ENCODE results near the gene EPB41L4B. TPM values are rescaled to one million over a fixed set of nuclear protein-coding genes. Genes with fewer than 3 reads are reported as not detected.

Gene EPB41L4B
- total and polyA plus RNA-seq, 2 of the 4 experiments (the other 2 are of a cell fraction) = 0.36 to 0.54 TPM

- CTCF ChIA-PET = no interaction called here
- no peaks in the 10 kb centered on the region for H3K36me3 ChIP-seq (ENCODE audit: control insufficient read depth, insufficient read depth, low read length)
- no peaks in the 10 kb centered on the region for H4K20me1 ChIP-seq (ENCODE audit: insufficient read depth, low read length)
- H3K4me2 ChIP-seq (ENCODE audit: low read depth, low read length) = no peak overlapping the region
- H3K14ac ChIP-seq (replicated peaks; ENCODE audit: low read depth, low read length) = no peak overlapping the region
- in situ Hi-C loops (cut with MboI; ENCODE audit: low sequenced_read_pairs) = loop anchor here (25.0 kb wide), 2 partner anchors 117 to 242 kb away; no protein-coding TSS in a partner anchor
- H4K8ac ChIP-seq (ENCODE audit: low read depth in 2 of 2, low read length in 2 of 2) = no peak overlapping the region
- BruUV-seq (replicated peaks) = no TSS peak
- intact Hi-C loops (cut with micrococcal nuclease) = no loop called here
- no peak overlapping the region for H3K56ac ChIP-seq (ENCODE audit: extremely low read depth, insufficient read depth, low read length)
- H3K9me3 ChIP-seq (ENCODE audit: control insufficient read depth, insufficient read depth, low read length) = no peaks in the 10 kb centered on the region
- peaks cover 1% of the 10 kb centered on the region; the same call in 1 of the 2 replicates for H3K4me1 ChIP-seq (ENCODE audit: control insufficient read depth, insufficient read depth, low read length)
- dilution Hi-C loops (cut with HindIII; ENCODE audit: low sequenced_read_pairs, unreplicated experiment) = no loop called here
- no peak overlapping the region for H2AK5ac ChIP-seq (ENCODE audit: low read depth, low read length)
- no peak overlapping the region for H2AFZ ChIP-seq (replicated peaks; ENCODE audit: low read length, poor library complexity)
- H3K27ac ChIP-seq (ENCODE audit: insufficient read depth, low read length) = no peak overlapping the region
- no peak overlapping the region for H2BK120ac ChIP-seq (ENCODE audit: low read depth, low read length)
- H3K23ac ChIP-seq (ENCODE audit: low read depth, low read length) = no peak overlapping the region
- no peak overlapping the region for H3K18ac ChIP-seq (ENCODE audit: low read depth, low read length)
- no CpG with 5 or more reads among the region's 3 CpGs for WGBS, 2 experiments (ENCODE audit: extremely low coverage in 2 of 2, insufficient read length in 1 of 2)
- H3K27me3 ChIP-seq (ENCODE audit: control insufficient read depth, insufficient read depth, low read length) = peaks cover 17% of the 10 kb centered on the region
- POLR2A ChIA-PET (ENCODE audit: unreplicated experiment) = no interaction called here
- no peak for ATAC-seq (ENCODE audit: low read depth)
- H3K4ac ChIP-seq (ENCODE audit: low read depth, low read length) = no peak overlapping the region
- H3K9ac ChIP-seq (ENCODE audit: low read depth, low read length) = no peak overlapping the region
- no peaks in the 10 kb centered on the region for H3K79me1 ChIP-seq (ENCODE audit: low read depth in 1 of 2, low read length in 2 of 2)
- no peak overlapping the region for H2BK5ac ChIP-seq (ENCODE audit: low read depth, low read length, poor library complexity, severe bottlenecking)
- H4K91ac ChIP-seq (ENCODE audit: insufficient read depth, low read depth, low read length) = no peak overlapping the region
- no peaks in the 10 kb centered on the region for H3K9me1 ChIP-seq (ENCODE audit: insufficient read depth, low read length)
- no peak overlapping the region for H4K5ac ChIP-seq (ENCODE audit: low read depth, low read length)
- H2BK20ac ChIP-seq (ENCODE audit: low read depth, low read length) = no peak overlapping the region
- TF ChIP-seq ELK1 (IDR thresholded peaks at IDR 0.05; ENCODE audit: borderline replicate concordance, low read depth, low read length) = no peak
- TF ChIP-seq POLR2A (IDR thresholded peaks at IDR 0.05; ENCODE audit: low read depth, low read length) = no peak
- TF ChIP-seq USF2 (IDR thresholded peaks at IDR 0.05; ENCODE audit: low read depth, low read length) = no peak
- no peak for DNase-seq
- H2AK9ac ChIP-seq (replicated peaks; ENCODE audit: low read depth, low read length, poor library complexity) = no peak overlapping the region
- H3K4me3 ChIP-seq (ENCODE audit: insufficient read depth, low read depth, low read length) = no peak overlapping the region
- H2BK15ac ChIP-seq (ENCODE audit: low read depth, low read length) = no peak overlapping the region
Measured at GRCh38 chr9:109304347-109304746, 16.5 kb downstream of the EPB41L4B start.

Measured in IMR-90 (cell line).